ENCODE measurements around the gene R3HDM4. TPM values are rescaled to one million over a fixed set of nuclear protein-coding genes. Genes with fewer than 3 reads are reported as not detected.
"Not testable (repeated sequence)": the region's sequence is repeated elsewhere in the genome, so short reads cannot be mapped to it uniquely, and the experiment has no call there.

R3HDM4 gene
- total RNA-seq, 1 donor: 122 TPM

- DNase-seq (ENCODE audit: low read depth in 2 of 3, low spot score in 2 of 3): peak; percentile 53 to 90 (median 86)
Measured at GRCh38 chr19:862581-863314, 50.3 kb downstream of the R3HDM4 start.

DNA sequence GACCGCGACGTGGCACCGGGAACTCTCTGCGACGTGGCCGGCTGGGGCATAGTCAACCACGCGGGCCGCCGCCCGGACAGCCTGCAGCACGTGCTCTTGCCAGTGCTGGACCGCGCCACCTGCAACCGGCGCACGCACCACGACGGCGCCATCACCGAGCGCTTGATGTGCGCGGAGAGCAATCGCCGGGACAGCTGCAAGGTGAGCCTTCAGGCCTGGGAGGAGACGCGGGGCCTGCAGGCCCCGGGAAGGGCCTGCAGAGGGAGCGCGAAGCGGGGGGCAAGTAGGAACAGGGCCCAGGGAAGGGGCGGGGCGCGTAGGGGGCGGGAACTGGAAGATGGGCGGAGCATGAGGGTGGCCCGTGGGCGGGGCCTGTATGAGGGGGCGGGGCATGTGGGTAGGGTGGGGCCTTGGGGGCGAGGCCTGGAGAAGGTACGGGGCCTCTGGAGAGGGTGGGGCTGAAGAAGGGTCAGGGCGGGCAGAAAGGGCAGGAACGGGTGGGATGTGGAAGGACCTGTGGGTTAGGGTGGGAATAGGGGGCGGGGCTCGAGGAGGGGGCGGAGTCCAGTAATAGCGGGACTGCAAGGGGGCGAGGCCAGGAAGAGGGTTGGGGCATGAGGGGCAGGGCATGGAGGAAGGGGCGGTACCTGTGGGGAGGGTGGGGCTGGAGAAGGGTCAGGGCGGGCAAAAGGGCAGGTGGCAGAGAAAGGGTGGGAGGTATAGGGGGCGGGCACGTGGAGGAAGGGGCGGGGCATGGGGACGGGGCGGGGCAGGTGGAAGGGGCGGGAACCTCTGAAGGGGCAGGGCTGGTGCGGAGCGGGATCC, 51.1 kb downstream of the R3HDM4 start:
- peak; percentile 44 to 89 (median 88) for DNase-seq (ENCODE audit: low read depth in 2 of 3, low spot score in 2 of 3)

DNA sequence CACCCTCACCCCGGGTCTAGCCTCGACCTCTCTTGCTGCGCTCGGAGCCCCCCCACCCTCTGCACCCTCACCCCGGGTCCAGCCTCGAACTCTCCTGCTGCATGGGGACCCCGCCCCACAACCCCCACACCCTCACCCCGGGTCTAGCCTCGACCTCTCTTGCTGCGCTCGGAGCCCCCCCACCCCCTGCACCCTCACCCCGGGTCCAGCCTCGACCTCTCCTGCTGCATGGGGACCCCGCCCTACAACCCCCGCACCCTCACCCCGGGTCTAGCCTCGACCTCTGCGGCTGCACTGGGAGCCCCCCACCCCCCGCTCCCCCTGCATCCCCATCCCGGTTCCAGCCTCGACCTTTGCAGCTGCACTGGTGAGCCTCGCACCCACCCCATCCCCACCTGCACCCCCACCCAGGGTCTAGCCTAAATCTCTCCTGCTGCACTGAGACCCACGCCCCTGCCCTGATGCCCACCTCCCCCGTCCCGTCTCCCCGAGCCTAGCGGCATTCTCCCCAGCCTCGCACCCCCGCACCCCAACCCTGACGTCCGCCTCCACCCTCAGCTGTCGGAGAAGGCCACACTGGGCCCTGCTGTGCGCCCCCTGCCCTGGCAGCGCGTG, 51.8 kb downstream of the R3HDM4 start:
- DNase-seq (ENCODE audit: low read depth in 2 of 3, low spot score in 2 of 3): no peak

GRCh38 chr19:858868-859843, 53.9 kb downstream of the R3HDM4 start, which contains the start of gene CFD:
Gene CFD (plus strand): TSS chr19:859664. CDS start chr19:859690, 26 bp downstream.
- DNase-seq (ENCODE audit: low read depth in 2 of 3, low spot score in 2 of 3): peak in 2 of 3 donors; percentile 51 to 52

DNA sequence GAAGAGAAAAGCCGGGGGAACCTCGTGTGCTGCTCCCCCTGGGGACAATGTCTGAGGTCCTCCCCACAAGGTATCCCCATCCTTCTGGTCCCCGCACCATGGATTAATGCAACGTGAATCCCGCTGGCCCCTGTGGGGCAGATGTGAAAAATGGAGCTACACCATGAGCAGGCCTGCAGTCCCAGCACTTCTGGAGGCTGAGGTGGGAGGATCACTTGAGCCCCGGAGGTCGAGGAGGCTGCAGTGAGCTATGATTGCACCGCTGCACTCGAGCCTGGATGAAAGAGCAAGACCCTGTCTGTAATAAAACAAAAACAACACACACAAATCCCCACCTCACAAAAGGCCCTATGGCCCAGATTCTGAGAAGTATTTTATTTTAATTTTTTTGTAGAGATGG, 54.7 kb downstream of the R3HDM4 start:
- DNase-seq (ENCODE audit: low read depth in 2 of 3, low spot score in 2 of 3): no peak

- no peak for DNase-seq (ENCODE audit: low read depth in 2 of 3, low spot score in 2 of 3)
Measured at GRCh38 chr19:855566-856120, 57.4 kb downstream of the R3HDM4 start.

DNA sequence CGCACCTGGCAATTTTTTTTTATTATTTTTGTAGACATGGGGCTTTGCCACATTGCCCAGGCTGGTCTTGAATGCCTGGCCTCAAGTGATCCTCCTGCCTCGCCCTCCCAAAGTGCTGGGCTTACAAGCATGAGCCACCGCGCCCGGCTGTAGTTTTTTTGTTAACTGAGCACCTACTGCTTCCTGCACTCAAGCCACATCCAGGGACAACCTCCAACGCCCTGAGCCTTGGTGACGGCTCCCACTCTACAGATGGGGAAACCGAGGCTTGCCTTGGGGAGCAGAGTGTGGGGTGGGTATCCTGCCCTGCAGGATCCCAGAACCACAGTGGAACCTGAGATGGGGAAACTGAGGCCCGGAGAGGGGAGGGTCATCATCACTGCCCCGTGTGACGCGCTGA, 57.9 kb downstream of the R3HDM4 start:
- no peak for DNase-seq (ENCODE audit: low read depth in 2 of 3, low spot score in 2 of 3)

- DNase-seq (ENCODE audit: low read depth in 2 of 3, low spot score in 2 of 3): no peak
Measured at GRCh38 chr19:854549-854948, 58.5 kb downstream of the R3HDM4 start.

- not testable (repeated sequence) for DNase-seq (ENCODE audit: low read depth in 2 of 3, low spot score in 2 of 3)
Measured at GRCh38 chr19:853614-854220, 59.3 kb downstream of the R3HDM4 start.

DNA sequence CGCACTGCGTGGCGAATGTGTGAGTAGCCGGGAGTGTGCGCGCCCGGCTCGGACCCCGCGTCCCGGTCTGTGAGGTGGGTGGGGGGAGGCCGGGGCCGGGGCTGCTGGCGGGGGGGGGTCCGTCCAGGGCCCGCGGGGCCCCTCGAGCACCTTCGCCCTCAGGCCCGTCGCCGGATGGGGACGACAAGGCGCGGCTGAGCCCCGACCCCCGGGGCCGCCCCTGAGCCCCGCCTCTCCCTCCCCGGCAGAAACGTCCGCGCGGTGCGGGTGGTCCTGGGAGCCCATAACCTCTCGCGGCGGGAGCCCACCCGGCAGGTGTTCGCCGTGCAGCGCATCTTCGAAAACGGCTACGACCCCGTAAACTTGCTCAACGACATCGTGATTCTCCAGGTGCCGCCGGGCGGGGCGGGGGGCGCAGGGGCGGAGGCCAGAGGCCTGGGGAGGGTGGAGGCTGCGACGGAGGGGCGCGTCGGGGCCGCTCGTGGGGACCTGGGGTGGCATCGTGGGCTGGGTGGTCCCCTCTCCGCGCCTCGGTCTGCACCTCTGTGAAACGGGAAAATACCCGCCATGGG, 59.9 kb downstream of the R3HDM4 start:
- DNase-seq (ENCODE audit: low read depth in 2 of 3, low spot score in 2 of 3): no peak

DNA sequence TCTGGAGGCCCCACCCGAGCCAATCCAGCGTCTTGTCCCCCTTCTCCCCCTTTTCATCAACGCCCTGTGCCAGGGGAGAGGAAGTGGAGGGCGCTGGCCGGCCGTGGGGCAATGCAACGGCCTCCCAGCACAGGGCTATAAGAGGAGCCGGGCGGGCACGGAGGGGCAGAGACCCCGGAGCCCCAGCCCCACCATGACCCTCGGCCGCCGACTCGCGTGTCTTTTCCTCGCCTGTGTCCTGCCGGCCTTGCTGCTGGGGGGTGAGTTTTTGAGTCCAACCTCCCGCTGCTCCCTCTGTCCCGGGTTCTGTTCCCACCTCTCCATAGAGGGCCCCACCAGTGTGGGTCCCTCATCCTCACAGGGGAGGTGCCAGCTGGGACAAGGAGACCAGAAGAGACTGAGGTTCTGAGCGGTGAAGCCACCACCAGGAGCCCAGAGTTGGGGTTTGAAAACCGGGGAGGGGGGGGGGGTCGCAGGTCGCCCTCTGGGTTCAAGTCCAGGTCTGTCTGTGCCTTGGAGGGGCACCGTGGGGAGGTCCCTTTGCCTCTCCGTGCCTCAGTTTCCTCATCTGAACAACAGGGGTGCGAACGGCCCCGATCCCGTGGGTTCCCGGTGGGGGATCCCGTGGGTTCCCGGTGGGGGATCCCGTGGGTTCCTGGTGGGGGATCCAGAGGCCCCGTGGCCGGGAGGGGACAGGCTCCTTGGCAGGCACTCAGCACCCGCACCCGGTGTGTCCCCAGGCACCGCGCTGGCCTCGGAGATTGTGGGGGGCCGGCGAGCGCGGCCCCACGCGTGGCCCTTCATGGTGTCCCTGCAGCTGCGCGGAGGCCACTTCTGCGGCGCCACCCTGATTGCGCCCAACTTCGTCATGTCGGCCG, 60.6 kb downstream of the R3HDM4 start, which contains the start of gene ELANE:
TSS of gene ELANE (plus strand) at position 168 of the 878 bp plus-strand sequence. CDS start at position 194, 26 bp downstream.
- DNase-seq (ENCODE audit: low read depth in 2 of 3, low spot score in 2 of 3): no peak

GRCh38 chr19:850979-851335, 62.1 kb downstream of the R3HDM4 start:
- DNase-seq (ENCODE audit: low read depth in 2 of 3, low spot score in 2 of 3): no peak

DNA sequence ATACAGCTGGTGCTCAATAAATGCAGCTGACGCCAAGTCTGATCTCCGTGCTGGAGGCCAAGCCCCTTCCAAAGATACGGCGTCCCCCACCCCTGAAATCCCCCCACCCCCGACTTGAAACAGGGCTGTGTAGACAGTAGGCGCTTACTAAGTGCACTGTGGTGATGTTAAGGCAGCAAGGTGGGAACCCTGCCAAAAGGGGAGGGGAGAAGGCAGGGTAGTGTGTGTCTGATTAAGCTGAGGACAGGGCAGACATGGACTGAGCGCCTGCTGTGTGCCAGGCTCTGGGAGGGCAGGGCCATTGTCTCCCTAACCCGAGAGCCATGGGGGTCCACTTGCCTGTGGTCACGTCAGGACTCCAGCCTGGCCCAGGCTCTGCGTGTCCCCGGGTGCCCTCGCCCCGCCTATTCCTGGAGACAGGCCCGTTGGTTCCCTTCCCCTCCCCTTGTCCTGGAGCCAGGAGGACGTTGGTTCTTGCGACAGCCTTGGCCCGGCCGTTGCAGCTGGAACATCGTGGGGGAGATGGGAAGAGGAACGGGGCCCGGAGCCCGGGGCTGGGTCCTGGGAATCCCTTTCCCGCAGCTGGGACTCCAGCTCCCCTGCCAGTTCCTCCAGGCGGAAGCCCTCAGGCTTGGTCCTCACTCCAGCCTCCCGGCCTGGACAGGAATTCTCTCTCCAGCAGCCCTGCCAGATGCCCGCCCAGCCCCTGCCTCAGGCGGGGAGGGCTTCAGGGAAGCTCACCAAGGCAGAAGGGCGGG, 62.6 kb downstream of the R3HDM4 start:
- DNase-seq (ENCODE audit: low read depth in 2 of 3, low spot score in 2 of 3): peak in 1 of 3 donors; percentile 49

DNA sequence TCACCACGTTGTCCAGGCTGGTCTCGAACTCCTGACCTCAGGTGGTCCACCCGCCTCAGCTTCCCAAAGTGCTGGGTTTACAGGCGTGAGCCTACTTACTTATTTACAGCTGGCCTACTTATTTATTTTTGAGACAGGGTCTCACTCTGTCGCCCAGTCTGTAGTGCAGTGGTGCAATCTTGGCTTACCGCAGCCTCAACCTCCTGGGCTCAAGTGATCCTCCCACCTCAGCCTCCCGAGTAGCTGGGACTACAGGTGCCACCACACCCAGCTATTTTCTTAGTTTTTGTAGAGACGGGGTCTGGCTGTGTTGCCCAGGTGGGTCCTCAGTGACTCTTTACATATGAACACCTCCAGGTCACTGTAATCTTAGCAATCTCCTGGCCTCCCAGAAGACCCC, 63.8 kb downstream of the R3HDM4 start:
- not testable (repeated sequence) for DNase-seq (ENCODE audit: low read depth in 2 of 3, low spot score in 2 of 3)

DNA sequence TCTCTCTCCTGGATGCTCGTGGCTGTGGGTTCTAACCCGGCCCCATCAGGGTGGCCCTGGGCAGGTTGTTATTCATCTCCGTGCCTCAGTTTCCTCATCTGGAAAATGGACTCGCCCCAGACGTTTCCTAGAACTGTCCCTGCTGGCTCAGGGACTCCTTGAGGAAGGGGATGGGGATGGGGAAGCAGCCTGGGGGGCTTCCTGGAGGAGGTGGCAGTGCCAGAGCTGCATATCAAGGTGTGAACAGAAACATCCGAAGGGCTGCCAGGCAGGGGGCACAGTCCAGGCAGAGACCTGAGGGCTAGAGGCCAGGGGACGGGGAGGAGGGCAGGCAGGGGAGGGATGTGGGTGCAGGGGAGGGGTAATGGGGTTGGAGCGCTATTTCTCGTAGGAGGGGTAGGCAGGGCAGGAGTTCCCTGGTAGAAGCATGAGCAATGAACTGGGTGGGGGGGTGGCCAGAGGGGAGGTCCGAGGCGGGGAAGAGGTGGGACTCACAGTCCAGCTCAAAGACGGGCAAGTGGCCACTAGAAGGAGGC, 64.6 kb downstream of the R3HDM4 start:
- no peak for DNase-seq (ENCODE audit: low read depth in 2 of 3, low spot score in 2 of 3)
